Spleen (tissue), 11 donors: Measurements from ENCODE around the gene PRPF8. TPM values are rescaled to one million over a fixed set of nuclear protein-coding genes. Genes with fewer than 3 reads are reported as not detected.

Source experiments
- DNase-seq: peaks from one replicate; pipeline ENCODE4 v3.0.0-alpha.2; 2020
- H3K27ac ChIP-seq, 8 donors: fragments of 200-600 bp; sonication (generic) in 7 of 8; 1 replicate in 4 of 8; 2 replicates in 4 of 8; pipeline versions ENCODE4 v1.5.0 to v1.8.0; 2016 to 2021; ENCODE audit warnings: inconsistent platforms in 4 of 8, mild to moderate bottlenecking in 4 of 8, moderate library complexity in 1 of 8
- H3K27me3 ChIP-seq, 7 donors: fragments of 200-600 bp; sonication (generic) in 6 of 7; replicated peaks in 1 of 7; 1 replicate in 4 of 7; 2 replicates in 3 of 7; pipeline versions ENCODE4 v1.5.0 to v1.8.0; 2016 to 2021; ENCODE audit warnings: inconsistent platforms in 3 of 7, mild to moderate bottlenecking in 1 of 7
- H3K36me3 ChIP-seq, 6 donors: fragments of 200-600 bp; sonication (generic) in 5 of 6; 1 replicate in 4 of 6; 2 replicates in 2 of 6; pipeline versions ENCODE4 v1.5.0 to v1.8.0; 2016 to 2021; ENCODE audit warnings: inconsistent platforms in 2 of 6
- H3K4me1 ChIP-seq, 6 donors: fragments of 200-600 bp; sonication (generic) in 5 of 6; 1 replicate in 3 of 6; 2 replicates in 3 of 6; pipeline versions ENCODE4 v1.5.0 to v1.8.0; 2016 to 2021; ENCODE audit warnings: inconsistent platforms in 3 of 6
- H3K4me3 ChIP-seq, 8 donors: fragments of 200-600 bp; sonication (generic) in 7 of 8; 1 replicate in 4 of 8; 2 replicates in 4 of 8; pipeline versions ENCODE4 v1.5.0 to v1.8.0; 2016 to 2021; ENCODE audit warnings: inconsistent platforms in 4 of 8, mild to moderate bottlenecking in 4 of 8, moderate library complexity in 2 of 8
- H3K9me3 ChIP-seq, 8 donors: fragments of 200-600 bp; sonication (generic) in 7 of 8; 1 replicate in 4 of 8; 2 replicates in 4 of 8; pipeline versions ENCODE4 v1.5.0 to v1.8.0; 2016 to 2021; ENCODE audit warnings: inconsistent platforms in 4 of 8
- POLR2A ChIP-seq, 3 donors: fragments of 450-650 bp; IDR thresholded peaks; one replicate each; pipeline ENCODE4 v1.5.1; 2017; ENCODE audit warnings: antibody characterized with exemption in 3 of 3, mild to moderate bottlenecking in 1 of 3
- POLR2AphosphoS5 ChIP-seq, 3 donors: sonication (generic); formaldehyde crosslinking; IDR thresholded peaks; one replicate each; pipeline ENCODE4 v1.5.1; 2017; ENCODE audit warnings: antibody characterized with exemption in 3 of 3
- WGBS, 5 donors: extraction: QIAGEN DNeasy Blood & Tissue Kit in 3 of 5; methylation state at CpG; one replicate each; pipeline versions ENCODE4 v1.1.5 to v1.1.7; 2013 to 2018; 5-methylcytosine and 5-hydroxymethylcytosine counted together
- intact Hi-C: fragments of 100-400 bp; cut with DNase I; formaldehyde crosslinking; loops from one replicate; pipeline ENCODE4 v1.15.0; 2023; ENCODE audit warnings: low total_unique reads
- polyA plus RNA-seq, 3 donors: library from polyadenylated mRNA; stranded (reverse); fragments of 200-250 nt; gene quantifications; one replicate each; pipeline ENCODE4 v1.2.1, GENCODE V29; 2013
- total RNA-seq, 7 donors: library from RNA; depleted of rRNA in 3 of 7; stranded (reverse); fragments of >200 nt in 3 of 7; fragmentation: NEBNext Ultra II Directional in 4 of 7; extraction: Animal tissue kit (Norgen Biotek cat#: 25700) in 4 of 7; gene quantifications; one replicate each; pipeline versions ENCODE4 v1.1.0 to v1.2.1, GENCODE V29; 2016 to 2021
- TF ChIP-seq, protein P1 (sequence below), 11 experiments: fragments of 200-600 bp in 7 of 11; fragments of 450-650 bp in 4 of 11; sonication (generic) in 4 of 11; IDR thresholded peaks in 8 of 11; conservative IDR thresholded peaks in 3 of 11; 1 replicate in 7 of 11; 2 replicates in 4 of 11; pipeline versions ENCODE4 v1.4.0 to v1.8.0; 2016 to 2021; ENCODE audit warnings: antibody characterized with exemption in 11 of 11, inconsistent platforms in 4 of 11, mild to moderate bottlenecking in 1 of 11
- donor health status: healthy with polysubstance abuse.
- donor health status: DM: no; HTN: no; CAD: no; lungs with moderate emphysema.
- donor health status: DM: no; HTN: no; CAD: no.
- donor health status: Bipolar disorder and iron deficiency.
- donor health status: healthy.
- donor health status: DM: no; HTN: no; CAD: no.
- donor health status: DM: yes; HTN: yes; CAD: no.

PRPF8 gene
- total and polyA plus RNA-seq, 10 donors: 67.2 to 320 (median 239) TPM

DNA sequence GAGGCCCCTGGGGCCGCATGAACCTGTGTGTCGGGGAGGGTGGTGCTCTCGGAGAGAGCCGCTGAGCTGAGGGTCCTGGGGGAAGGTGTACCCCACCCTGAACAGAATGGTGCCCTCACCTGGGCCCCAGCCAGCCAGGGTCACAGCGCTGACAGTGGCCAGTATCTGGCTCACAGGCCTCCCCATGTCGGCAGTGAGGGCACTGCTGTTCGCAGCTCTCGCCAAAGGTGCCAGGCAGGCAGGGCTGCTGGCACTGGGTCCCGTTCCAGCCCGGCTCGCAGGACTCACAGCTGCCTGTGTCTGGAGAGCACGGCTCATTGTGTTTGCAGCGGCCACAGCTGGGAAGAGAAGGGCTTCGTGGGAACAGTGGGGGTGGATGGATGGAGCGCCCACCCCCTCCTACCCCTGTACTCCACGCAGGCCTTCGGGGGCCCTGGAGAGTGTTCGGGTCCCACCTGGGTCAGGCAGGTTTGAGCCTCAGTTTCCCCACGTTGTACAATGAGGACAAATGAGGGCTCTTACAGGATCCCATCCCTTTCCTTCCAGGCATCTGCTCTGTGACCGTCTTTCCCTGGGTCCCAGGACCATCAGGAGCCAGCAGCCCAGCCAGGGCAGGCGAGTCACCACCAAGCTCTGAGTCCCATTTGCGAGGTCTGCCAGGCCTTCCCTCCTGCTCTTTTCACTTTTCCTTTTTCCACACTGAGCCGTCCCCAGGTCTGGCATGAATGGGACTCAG, 44.2 kb downstream of the PRPF8 start:
- Histone ChIP-seq H3K27me3 (no peaks in the 10 kb centered on the region), H3K9me3 (no peaks in the 10 kb centered on the region), H3K4me3 (no peak overlapping the region), H3K27ac (peak overlapping the region in 5 of 8 donors; percentile 33 to 64 (median 48)), H3K36me3 (peaks cover 0 to 62% (median 11%) of the 10 kb centered on the region in 6 donors), H3K4me1 (peaks cover 14 to 62% (median 34%) of the 10 kb centered on the region in 6 donors)
- WGBS, 5 donors: 85 to 90% (median 87%) methylated on average over 13 to 23 of the region's 23 CpGs
- DNase-seq: peak; percentile 76
- intact Hi-C loops: no loop called here
- TF ChIP-seq POLR2AphosphoS5 (IDR thresholded peaks at IDR 0.05) (peak in 2 of 3 donors; percentile 39 to 68), POLR2A (IDR thresholded peaks at IDR 0.05) (no peak)

DNA sequence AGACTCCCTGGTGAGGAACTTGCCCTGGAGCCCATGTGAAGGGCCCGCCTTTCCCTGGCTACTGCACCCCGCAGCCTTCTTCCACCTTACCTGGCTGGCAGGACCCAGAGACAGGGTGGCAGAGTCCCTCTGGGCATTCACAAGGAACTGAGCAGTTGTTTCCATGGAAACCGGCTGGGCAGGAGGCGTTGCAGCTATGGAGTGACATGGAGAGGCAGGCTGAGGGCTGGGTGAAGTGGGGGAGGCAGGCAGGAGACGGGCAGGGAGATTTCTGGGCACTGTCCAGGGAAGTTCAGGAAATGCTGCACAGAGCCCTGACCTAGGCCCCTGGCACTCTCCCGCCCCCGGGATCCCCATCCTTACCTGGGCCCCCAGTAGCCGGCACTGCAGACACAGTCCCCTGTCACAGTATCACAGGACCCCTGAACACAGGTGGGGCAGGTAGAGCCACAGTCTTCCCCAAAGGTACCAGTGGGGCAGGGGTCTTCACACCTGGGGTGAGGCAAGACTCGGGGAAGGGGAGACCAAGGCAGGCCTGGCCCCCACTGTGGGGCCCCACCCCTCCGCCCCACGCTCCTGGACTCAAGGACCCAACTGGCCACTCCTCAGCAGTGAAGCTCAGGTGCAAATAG, 45.0 kb downstream of the PRPF8 start:
- no peaks in the 10 kb centered on the region for H3K27me3 ChIP-seq
- WGBS, 5 donors: 69 to 81% (median 79%) methylated on average over 6 to 11 of the region's 11 CpGs
- H3K4me3 ChIP-seq: no peak overlapping the region
- peaks cover 0 to 70% (median 19%) of the 10 kb centered on the region in 6 donors for H3K36me3 ChIP-seq
- TF ChIP-seq, protein P1, sequence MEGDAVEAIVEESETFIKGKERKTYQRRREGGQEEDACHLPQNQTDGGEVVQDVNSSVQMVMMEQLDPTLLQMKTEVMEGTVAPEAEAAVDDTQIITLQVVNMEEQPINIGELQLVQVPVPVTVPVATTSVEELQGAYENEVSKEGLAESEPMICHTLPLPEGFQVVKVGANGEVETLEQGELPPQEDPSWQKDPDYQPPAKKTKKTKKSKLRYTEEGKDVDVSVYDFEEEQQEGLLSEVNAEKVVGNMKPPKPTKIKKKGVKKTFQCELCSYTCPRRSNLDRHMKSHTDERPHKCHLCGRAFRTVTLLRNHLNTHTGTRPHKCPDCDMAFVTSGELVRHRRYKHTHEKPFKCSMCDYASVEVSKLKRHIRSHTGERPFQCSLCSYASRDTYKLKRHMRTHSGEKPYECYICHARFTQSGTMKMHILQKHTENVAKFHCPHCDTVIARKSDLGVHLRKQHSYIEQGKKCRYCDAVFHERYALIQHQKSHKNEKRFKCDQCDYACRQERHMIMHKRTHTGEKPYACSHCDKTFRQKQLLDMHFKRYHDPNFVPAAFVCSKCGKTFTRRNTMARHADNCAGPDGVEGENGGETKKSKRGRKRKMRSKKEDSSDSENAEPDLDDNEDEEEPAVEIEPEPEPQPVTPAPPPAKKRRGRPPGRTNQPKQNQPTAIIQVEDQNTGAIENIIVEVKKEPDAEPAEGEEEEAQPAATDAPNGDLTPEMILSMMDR (IDR thresholded peaks at IDR 0.05 in 8 of 11, conservative IDR thresholded peaks at IDR 0.05 in 3 of 11): no peak
- TF ChIP-seq POLR2AphosphoS5 (IDR thresholded peaks at IDR 0.05) (peak in 1 of 3 donors; percentile 16), POLR2A (IDR thresholded peaks at IDR 0.05) (no peak)
- no peaks in the 10 kb centered on the region for H3K9me3 ChIP-seq
- peak overlapping the region in 5 of 8 donors; percentile 33 to 64 (median 48) for H3K27ac ChIP-seq
- peaks cover 6 to 62% (median 28%) of the 10 kb centered on the region in 6 donors for H3K4me1 ChIP-seq
- DNase-seq: peak; percentile 76
- intact Hi-C loops: no loop called here

DNA sequence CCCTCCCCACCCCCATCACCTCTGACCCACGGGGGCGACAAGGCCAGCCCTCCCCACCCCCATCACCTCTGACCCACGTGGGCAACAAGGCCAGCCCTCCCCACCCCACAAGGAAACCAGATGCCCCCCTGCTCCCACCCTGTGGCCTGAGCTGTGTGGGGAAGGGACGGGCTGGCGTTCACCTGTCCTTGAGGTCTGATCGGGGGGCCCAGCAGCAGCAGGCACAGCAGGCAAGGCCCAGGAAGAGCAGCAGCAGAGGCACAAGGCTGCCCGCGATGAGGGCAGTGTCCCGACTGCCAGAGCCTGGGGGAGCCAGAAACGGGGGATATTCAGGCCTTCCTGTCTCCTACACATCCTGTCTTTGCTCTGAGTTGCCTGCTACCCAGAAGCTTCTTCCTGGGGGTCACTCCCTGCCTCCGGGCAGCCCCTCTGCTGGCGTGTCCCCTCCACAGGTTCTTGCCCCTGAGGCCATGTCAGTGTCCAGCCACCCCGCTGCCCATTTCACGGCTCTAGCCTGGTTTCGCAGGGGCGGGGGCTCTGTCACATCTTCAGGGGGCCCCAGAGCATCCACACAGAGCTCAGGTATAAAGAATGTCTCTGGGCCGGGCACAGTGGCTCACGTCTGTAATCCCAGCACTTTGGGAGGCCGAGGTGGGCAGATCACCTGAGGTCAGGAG, 45.9 kb downstream of the PRPF8 start:
- no peak for DNase-seq
- H3K4me3 ChIP-seq: no peak overlapping the region
- H3K4me1 ChIP-seq: peaks cover 0 to 58% (median 23%) of the 10 kb centered on the region in 6 donors
- H3K36me3 ChIP-seq: peaks cover 0 to 78% (median 22%) of the 10 kb centered on the region in 6 donors
- peak overlapping the region in 6 of 8 donors; percentile 14 to 64 (median 36) for H3K27ac ChIP-seq
- peak in 1 of 3 donors; percentile 67 for TF ChIP-seq POLR2AphosphoS5 (IDR thresholded peaks at IDR 0.05)
- TF ChIP-seq, protein P1 (IDR thresholded peaks at IDR 0.05 in 8 of 11, conservative IDR thresholded peaks at IDR 0.05 in 3 of 11): no peak
- 58 to 77% (median 73%) methylated on average over 11 to 19 of the region's 19 CpGs for WGBS, 5 donors
- H3K27me3 ChIP-seq: no peaks in the 10 kb centered on the region
- intact Hi-C loops: no loop called here
- H3K9me3 ChIP-seq: no peaks in the 10 kb centered on the region

DNA sequence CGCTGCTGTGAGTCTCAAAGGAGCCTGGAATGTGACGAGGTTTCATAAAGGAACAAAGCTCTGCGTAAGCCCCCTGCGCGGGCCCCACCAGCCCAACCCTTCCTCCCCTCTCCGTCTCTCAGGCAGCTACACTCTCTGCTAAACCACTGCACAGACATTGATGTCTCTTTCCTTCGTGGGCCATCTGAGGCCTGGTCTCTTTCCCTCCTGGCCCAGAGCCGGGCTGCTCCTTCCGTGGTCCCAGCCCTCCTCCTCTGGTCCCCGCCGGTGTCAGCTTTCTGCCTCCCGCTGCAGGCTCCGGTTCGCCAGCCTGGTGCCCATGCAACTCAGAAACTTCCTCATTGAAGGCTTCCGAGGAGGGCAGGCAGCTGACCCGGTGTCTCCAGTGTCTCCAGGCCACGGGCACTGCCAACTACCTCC, 46.5 kb downstream of the PRPF8 start:
- H3K36me3 ChIP-seq: peaks cover 0 to 78% (median 22%) of the 10 kb centered on the region in 6 donors
- peaks cover 0 to 53% (median 19%) of the 10 kb centered on the region in 6 donors for H3K4me1 ChIP-seq
- no peaks in the 10 kb centered on the region for H3K27me3 ChIP-seq
- WGBS, 5 donors: 64 to 78% (median 67%) methylated on average over 14 to 17 of the region's 17 CpGs
- H3K9me3 ChIP-seq: no peaks in the 10 kb centered on the region
- no peak overlapping the region for H3K4me3 ChIP-seq
- TF ChIP-seq POLR2A (IDR thresholded peaks at IDR 0.05): no peak
- no peak for TF ChIP-seq POLR2AphosphoS5 (IDR thresholded peaks at IDR 0.05)
- TF ChIP-seq, protein P1 (IDR thresholded peaks at IDR 0.05 in 8 of 11, conservative IDR thresholded peaks at IDR 0.05 in 3 of 11): no peak
- intact Hi-C loops: no loop called here
- peak overlapping the region in 5 of 8 donors; percentile 14 to 64 (median 39) for H3K27ac ChIP-seq
- peak; percentile 73 for DNase-seq
